Neural cell (in vitro differentiated cells): ENCODE data around the gene ALKBH6. TPM values are rescaled to one million over a fixed set of nuclear protein-coding genes. Genes with fewer than 3 reads are reported as not detected.

Experiments used
- H2AFZ ChIP-seq: fragments of 200-600, 300-800 bp; sonication (generic), shearing (Covaris generic); 2 replicates; pipeline ENCODE4 v1.6.0; 2014; ENCODE audit warnings: low read depth, mild to moderate bottlenecking, antibody characterized with exemption, low read length, moderate library complexity
- H3F3A ChIP-seq: fragments of 200-600 bp; shearing (Covaris generic); 2 replicates; pipeline ENCODE4 v1.6.1; 2016; ENCODE audit warnings: mild to moderate bottlenecking, moderate library complexity, mixed read lengths, antibody characterized with exemption, low read length; ENCODE audit not compliant: insufficient read depth, poor library complexity, severe bottlenecking
- H3K27ac ChIP-seq: fragments of 200-600, 300-800 bp; sonication (generic), shearing (Covaris generic); 2 replicates; pipeline ENCODE4 v1.5.1; 2014; ENCODE audit warnings: mild to moderate bottlenecking, low read length, moderate library complexity
- H3K27me3 ChIP-seq: fragments of 300-800, 200-600 bp; sonication (generic), shearing (Covaris generic); 2 replicates; pipeline ENCODE4 v1.6.0; 2014; ENCODE audit warnings: mild to moderate bottlenecking, low read depth, low read length, moderate library complexity; ENCODE audit not compliant: insufficient read depth
- H3K36me3 ChIP-seq: fragments of 300-800, 200-600 bp; sonication (generic), shearing (Covaris generic); 2 replicates; pipeline ENCODE4 v1.5.1; 2014; ENCODE audit warnings: mild to moderate bottlenecking, antibody characterized with exemption, low read length, moderate library complexity; ENCODE audit not compliant: insufficient read depth
- H3K4me2 ChIP-seq: fragments of 300-800, 200-600 bp; sonication (generic), shearing (Covaris generic); 2 replicates; pipeline ENCODE4 v1.6.0; 2014; ENCODE audit warnings: mild to moderate bottlenecking, low read length
- H3K4me3 ChIP-seq: fragments of 300-800, 200-600 bp; sonication (generic), shearing (Covaris generic); 2 replicates; pipeline ENCODE4 v1.5.1; 2014; ENCODE audit warnings: mild to moderate bottlenecking, low read length, moderate library complexity
- H3K79me2 ChIP-seq: fragments of 200-600 bp; shearing (Covaris generic); replicated peaks from 2 replicates; pipeline ENCODE4 v1.6.0; 2014; ENCODE audit warnings: mild to moderate bottlenecking, low read length, moderate library complexity; ENCODE audit not compliant: insufficient read depth
- H3K9ac ChIP-seq: fragments of 300-800, 200-600 bp; sonication (generic), shearing (Covaris generic); 2 replicates; pipeline ENCODE4 v1.6.1; 2016; ENCODE audit warnings: mild to moderate bottlenecking, low read length, mixed read lengths
- H3K9me2 ChIP-seq: fragments of 200-600 bp; shearing (Covaris generic); 2 replicates; pipeline ENCODE4 v1.6.1; 2016; ENCODE audit warnings: mild to moderate bottlenecking, low read length, mixed read lengths; ENCODE audit not compliant: insufficient read depth
- H3K9me3 ChIP-seq: fragments of 200-600, 300-800 bp; sonication (generic), shearing (Covaris generic); 2 replicates; pipeline ENCODE4 v1.6.1; 2016; ENCODE audit warnings: mild to moderate bottlenecking, mixed run types, low read length, moderate library complexity, mixed read lengths
- H4K20me1 ChIP-seq: fragments of 200-600 bp; shearing (Covaris generic); 2 replicates; pipeline ENCODE4 v1.6.1; 2016; ENCODE audit warnings: mild to moderate bottlenecking, mixed run types; ENCODE audit not compliant: insufficient read depth
- CTCF ChIP-seq: fragments of 450-650 bp; IDR thresholded peaks from 2 replicates; pipeline ENCODE4 v1.5.1; 2014; ENCODE audit warnings: antibody characterized with exemption, mild to moderate bottlenecking, moderate library complexity; ENCODE audit not compliant: poor library complexity, severe bottlenecking
- EP300 ChIP-seq: fragments of 450-650 bp; conservative IDR thresholded peaks from 2 replicates; pipeline ENCODE4 v1.6.1; 2014; ENCODE audit warnings: antibody characterized with exemption, mild to moderate bottlenecking, moderate library complexity; ENCODE audit not compliant: poor library complexity, severe bottlenecking
- EZH2 ChIP-seq: fragments of 200-600, 300-800 bp; shearing (Covaris generic), sonication (generic); IDR thresholded peaks from 2 replicates; pipeline ENCODE4 v1.6.1; 2014; ENCODE audit warnings: antibody characterized with exemption, low read length, borderline replicate concordance, mild to moderate bottlenecking; ENCODE audit not compliant: insufficient read depth, poor library complexity, severe bottlenecking
- MXI1 ChIP-seq: fragments of 450-650 bp; conservative IDR thresholded peaks from 2 replicates; pipeline ENCODE4 v1.6.1; 2014; ENCODE audit warnings: antibody characterized with exemption, mild to moderate bottlenecking; ENCODE audit not compliant: poor library complexity, severe bottlenecking
- POLR2AphosphoS5 ChIP-seq: IDR thresholded peaks from 2 replicates; pipeline ENCODE4 v1.6.1; 2012
- RAD21 ChIP-seq: fragments of 450-650 bp; conservative IDR thresholded peaks from 2 replicates; pipeline ENCODE4 v1.6.1; 2014; ENCODE audit warnings: antibody characterized with exemption, mild to moderate bottlenecking, moderate library complexity
- REST ChIP-seq: IDR thresholded peaks from 2 replicates; pipeline ENCODE4 v1.6.1; 2012; ENCODE audit warnings: borderline replicate concordance
- SMC3 ChIP-seq: fragments of 450-650 bp; conservative IDR thresholded peaks from 2 replicates; pipeline ENCODE4 v1.6.1; 2014; ENCODE audit warnings: antibody characterized with exemption, mild to moderate bottlenecking, moderate library complexity; ENCODE audit not compliant: poor library complexity
- TAF1 ChIP-seq: IDR thresholded peaks from 2 replicates; pipeline ENCODE4 v1.6.1; 2012; ENCODE audit warnings: low read depth
- polyA plus RNA-seq: library from polyadenylated mRNA; depleted of rRNA; stranded (reverse); fragments of >200 nt; gene quantifications from 2 replicates; pipeline ENCODE4 v1.2.3, GENCODE V29; 2014

Gene ALKBH6
- polyA plus RNA-seq, 1 donor from 2014 or later: 45.6 TPM

GRCh38 chr19:36047835-36048234 lies 33.8 kb upstream of the ALKBH6 start:
- Histone ChIP-seq H3K27me3 (no peaks in the 10 kb centered on the region), H3K4me3 (no peak overlapping the region), H2AFZ (no peak overlapping the region), H3K9me3 (no peaks in the 10 kb centered on the region), H3K4me2 (no peak overlapping the region), H3K9ac (no peak overlapping the region), H3K79me2 (no peaks in the 10 kb centered on the region), H3K9me2 (no peaks in the 10 kb centered on the region), H3K27ac (no peak overlapping the region), H3F3A (no peaks in the 10 kb centered on the region), H3K36me3 (no peaks in the 10 kb centered on the region), H4K20me1 (no peaks in the 10 kb centered on the region)
- TF ChIP-seq REST (no peak), MXI1 (no peak), POLR2AphosphoS5 (no peak), TAF1 (no peak), SMC3 (no peak), EP300 (no peak), EZH2 (no peak), RAD21 (no peak), CTCF (no peak)

- H4K20me1 ChIP-seq: no peaks in the 10 kb centered on the region
- H3K27me3 ChIP-seq: no peaks in the 10 kb centered on the region
- no peaks in the 10 kb centered on the region for H3K9me3 ChIP-seq
- no peaks in the 10 kb centered on the region for H3K36me3 ChIP-seq
- no peak overlapping the region for H3K4me2 ChIP-seq
- H2AFZ ChIP-seq: no peak overlapping the region
- H3K79me2 ChIP-seq: no peaks in the 10 kb centered on the region
- TF ChIP-seq EP300 (no peak), SMC3 (no peak), TAF1 (no peak), REST (no peak), RAD21 (no peak), MXI1 (no peak), CTCF (no peak), POLR2AphosphoS5 (no peak), EZH2 (no peak)
- no peak overlapping the region for H3K4me3 ChIP-seq
- no peak overlapping the region for H3K9ac ChIP-seq
- no peaks in the 10 kb centered on the region for H3F3A ChIP-seq
- no peaks in the 10 kb centered on the region for H3K9me2 ChIP-seq
- H3K27ac ChIP-seq: no peak overlapping the region
These were observed 32.5 kb upstream of the ALKBH6 start for GRCh38 chr19:36046443-36047050.
